ENCODE data around the gene ZNF888.
"Not testable (repeated sequence)": the region's sequence is repeated elsewhere in the genome, so short reads cannot be mapped to it uniquely, and the experiment has no call there.

The ZNF888 gene

DNA sequence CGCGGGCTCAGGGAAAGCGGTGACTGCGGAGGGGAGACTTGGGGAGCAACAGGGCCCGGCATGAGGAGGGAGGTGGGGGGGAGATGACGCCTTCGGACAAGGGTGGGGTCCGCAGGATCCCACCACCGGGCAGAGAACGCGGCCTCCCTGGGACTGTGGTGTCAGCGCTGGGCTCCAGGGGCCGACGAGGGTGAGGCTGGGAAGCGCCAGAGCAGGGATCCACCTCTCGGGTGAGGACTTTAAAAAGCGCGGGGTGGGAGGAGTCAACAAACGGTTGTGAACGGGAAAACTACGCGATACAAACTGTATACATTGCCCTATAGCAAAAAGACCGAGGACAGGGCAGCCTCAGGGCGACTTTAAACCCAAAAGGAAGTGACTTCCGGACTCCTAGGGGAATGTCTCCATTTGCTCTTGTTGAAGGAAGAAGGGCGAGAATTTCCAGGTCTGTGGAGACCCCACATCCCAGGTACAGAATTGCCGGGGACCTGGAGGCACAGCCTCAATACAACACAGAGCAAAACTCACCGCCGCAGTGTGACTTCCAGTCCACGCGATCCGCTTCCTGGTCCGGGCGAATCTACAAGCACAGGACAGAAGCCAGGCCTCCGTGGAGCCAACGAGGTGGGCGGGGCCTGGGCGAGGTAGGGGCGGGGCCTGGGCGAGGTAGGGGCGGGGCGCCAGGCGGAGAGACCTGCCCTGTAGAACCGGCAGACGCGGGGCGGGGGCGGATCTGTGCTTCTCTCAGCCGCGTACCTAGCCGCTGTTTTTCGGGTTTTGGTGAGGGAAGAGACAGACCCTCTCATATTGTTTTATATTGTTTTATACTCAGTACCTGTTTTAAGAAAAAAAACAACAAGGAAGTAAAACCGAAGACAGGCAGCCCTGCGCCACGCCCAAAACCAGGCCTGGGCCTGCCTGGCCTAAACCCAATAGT lies at the start of gene ZNF888:
Gene ZNF888 (minus strand): TSS at position 588 of the 937 bp plus-strand sequence. CDS start 5,555 bp downstream, outside the sequence.
- DNase-seq, result peak; percentile 88

- no peak for DNase-seq
Measured at GRCh38 chr19:52967772-52968171, 44.5 kb upstream of the ZNF888 start.

GRCh38 chr19:52963247-52963618 lies 40.0 kb upstream of the ZNF888 start:
- peak; percentile 33 for DNase-seq

GRCh38 chr19:52962394-52963246 lies 39.4 kb upstream of the ZNF888 start, which contains the start of gene ZNF816:
ZNF816 (minus strand) TSS chr19:52962881; CDS start chr19:52956089, 6,792 bp downstream.
- DNase-seq, result peak; percentile 99

- no peak for DNase-seq
Measured at GRCh38 chr19:52961981-52962380, 38.8 kb upstream of the ZNF888 start.

- DNase-seq, result no peak
Measured at GRCh38 chr19:52959613-52960295, 36.5 kb upstream of the ZNF888 start.

DNA sequence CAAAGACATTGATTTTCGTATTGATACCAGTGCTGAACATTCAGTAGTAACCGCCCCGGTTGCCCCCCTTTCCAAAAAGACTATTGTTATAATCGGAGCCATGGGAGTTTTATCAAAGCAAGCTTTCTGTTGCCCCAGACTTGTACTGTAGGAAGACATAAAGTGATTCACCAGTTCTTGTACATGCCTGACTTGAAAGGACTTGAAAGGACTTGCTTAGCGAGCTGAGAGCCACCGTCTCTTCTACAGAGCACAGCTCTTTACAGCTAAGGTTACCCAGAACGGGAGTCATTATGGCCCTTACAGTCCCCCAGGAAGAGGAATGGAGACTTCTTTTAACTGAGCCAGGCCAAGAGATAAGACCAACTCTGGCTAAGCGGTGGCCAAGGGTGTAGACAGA lies 34.4 kb upstream of the ZNF888 start:
- no peak for DNase-seq

DNA sequence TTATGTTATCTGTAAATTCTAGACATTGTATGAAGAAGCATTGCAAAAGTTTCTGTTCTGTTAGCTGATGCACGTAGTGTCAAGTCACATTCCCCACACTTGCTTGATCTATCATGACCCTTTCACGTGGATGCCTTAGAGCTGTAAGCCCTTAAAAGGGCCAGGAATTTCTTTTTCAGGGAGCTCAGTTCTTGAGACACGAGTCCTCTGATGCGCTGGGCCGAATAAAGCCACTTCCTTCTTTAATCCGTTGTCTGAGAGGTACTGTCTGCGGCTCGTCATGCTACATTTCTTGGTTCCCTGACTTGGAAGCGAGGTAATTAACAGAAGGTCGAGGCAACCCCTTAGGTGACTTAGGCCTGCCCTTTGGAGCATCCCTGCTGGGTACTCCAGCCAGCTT lies 33.7 kb upstream of the ZNF888 start:
- no peak for DNase-seq

DNA sequence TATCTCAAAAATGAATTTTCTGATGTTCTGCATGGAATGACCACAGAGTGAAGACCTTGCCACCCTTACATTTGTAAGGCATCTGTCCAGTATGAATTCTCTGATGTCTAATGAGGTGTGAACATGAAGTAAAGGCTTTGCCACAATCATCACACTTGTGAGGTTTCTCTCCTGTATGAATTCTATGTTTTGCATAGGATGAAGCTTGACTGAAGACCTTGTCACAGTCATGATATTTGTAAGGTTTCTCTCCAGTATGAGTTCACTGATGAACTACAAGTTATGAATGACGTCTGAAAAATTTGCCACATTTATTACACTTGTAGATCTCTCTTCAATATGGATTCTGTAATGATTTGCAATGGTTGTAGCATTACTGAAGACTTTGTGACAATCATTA lies 26.2 kb upstream of the ZNF888 start:
- DNase-seq, result no peak

- DNase-seq, result no peak
Measured at GRCh38 chr19:52948025-52948770, 25.0 kb upstream of the ZNF888 start.

- DNase-seq, result no peak
Measured at GRCh38 chr19:52946322-52947310, 23.4 kb upstream of the ZNF888 start.

GRCh38 chr19:52945652-52946321 lies 22.6 kb upstream of the ZNF888 start:
- DNase-seq, result no peak

GRCh38 chr19:52944703-52945493 lies 21.7 kb upstream of the ZNF888 start:
- not testable (repeated sequence) for DNase-seq

- DNase-seq, result no peak
Measured at GRCh38 chr19:52943884-52944643, 20.8 kb upstream of the ZNF888 start.

GRCh38 chr19:52943134-52943883 lies 20.1 kb upstream of the ZNF888 start:
- DNase-seq, result no peak

GRCh38 chr19:52942386-52943133 lies 19.3 kb upstream of the ZNF888 start:
- peak; percentile 96 for DNase-seq

DNA sequence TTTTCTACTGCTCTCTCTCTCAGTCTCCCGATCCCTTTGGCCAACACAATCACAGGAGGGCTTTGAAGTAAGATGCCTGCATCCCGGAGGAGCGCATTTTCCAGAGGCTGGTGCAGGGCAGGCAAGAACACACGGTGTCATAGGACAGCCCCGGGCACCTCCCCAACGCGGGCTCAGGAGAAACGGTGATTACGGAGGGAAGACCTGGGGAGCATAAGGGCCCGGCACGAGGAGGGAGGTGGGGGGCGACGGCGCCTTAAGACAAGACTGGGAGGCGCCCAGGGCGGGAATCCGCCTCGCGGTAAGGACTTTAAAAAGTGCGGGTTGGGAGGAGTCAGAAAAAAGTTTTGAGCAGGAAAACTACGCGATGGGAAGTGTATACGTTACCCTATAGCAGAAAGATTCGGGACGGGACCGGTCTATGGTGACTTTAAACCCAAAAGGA lies 18.7 kb upstream of the ZNF888 start:
- DNase-seq, result peak; percentile 42

Measured in stimulated activated CD8-positive, alpha-beta memory T cell treated with anti-CD3 and anti-CD28 coated beads, Interleukin-4, amount 100 ng/mL, for 48 hours (primary cell).